ENCODE results near the gene NCAN.
A peak's percentile ranks its signal among the peaks of the same experiment; 100 is the strongest.

The NCAN gene

DNA sequence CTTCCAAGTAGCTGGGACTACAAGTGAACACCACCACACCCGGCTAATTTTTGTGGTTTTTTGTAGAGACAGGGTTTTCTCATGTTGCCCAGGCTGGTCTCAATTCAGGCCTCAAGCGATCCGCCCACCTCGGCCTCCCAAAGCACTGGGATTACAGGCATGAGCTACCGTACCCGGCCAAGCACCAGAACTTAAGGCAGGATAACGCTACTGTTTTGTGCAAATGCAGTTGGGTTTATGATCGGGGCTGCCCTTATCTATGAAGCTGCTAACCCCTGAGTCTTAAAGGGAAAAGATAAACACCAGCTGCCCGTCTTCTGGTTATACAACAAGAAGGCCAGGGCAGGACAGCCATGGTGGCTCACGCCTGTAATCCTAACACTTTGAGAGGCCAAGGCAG lies 73.9 kb downstream of the NCAN start:
- DNase-seq (ENCODE audit: low spot score) = no peak

DNA sequence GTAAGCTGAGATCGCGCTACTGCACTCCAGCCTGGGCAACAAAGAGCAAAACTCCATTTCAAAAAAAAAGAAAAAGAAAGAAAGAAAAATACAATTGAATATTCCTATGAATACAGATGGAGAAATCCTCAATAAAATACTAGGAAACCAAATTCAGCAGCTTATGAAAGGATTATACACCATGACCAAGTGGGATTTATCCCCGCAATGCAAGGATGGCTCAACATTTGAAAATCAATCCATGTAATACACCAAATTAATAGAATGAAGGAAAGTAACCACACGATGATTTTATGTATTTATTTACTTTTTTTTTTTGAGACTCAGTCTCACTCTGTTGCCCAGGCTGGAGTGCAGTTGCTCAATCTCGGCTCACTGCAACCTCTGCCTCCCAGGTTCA lies 80.8 kb downstream of the NCAN start:
- DNase-seq (ENCODE audit: low spot score) = no peak

DNA sequence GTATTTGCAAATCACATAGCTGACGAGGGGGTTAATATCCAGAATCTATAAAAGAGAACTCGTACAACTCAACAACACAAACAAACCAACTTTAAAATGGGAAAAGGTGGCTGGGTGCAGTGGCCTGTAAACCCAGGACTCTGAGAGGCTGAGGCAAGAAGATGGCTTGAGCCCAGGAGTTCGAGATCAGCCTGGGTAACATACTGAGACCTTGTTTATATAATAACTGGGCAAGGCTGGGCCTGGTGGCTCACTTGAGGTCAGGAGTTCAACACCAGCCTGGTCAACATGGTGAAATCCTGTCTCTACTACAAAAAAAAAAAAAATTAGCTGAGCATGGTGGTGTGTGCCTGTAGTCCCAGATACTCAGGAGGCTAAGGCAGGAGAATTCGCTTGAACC lies 83.2 kb downstream of the NCAN start:
- no peak for DNase-seq (ENCODE audit: low spot score)

DNA sequence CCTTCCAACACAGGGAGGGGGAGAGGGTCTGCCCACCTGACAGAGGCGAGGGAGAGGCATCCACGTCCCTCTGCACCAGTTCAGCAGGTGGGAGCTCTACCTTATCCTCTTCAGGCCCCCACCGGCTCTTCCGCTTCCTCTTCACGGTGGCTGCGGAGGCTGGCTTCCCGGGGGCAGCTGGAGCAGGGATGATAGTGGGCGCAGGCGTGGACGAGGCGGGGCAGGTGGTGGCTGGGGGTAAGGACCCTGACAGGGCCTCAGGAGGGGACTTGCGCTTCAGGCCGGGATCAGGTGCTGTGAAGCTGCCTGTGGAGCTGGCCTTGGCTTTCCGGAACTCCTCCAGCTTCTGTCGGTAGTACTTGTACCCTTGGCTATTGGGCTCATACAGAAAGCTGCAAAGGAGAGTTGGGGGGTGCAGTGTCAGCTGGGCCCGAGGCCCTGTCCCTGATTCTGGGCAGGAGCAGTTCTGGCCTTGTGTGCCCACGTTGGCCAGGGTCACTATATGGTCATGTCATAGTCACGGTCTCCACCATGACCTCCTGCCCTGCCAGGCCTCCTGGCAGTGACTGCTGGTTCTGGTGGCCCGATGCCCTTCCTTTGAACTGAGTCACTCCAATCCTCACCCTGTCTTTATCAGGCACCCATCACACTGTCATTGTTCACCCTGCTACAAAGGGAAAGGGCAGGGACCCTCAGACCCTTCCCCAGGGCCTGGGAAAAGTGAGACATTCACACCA lies 85.4 kb downstream of the NCAN start:
- peak; percentile 11 for DNase-seq (ENCODE audit: low spot score)

DNA sequence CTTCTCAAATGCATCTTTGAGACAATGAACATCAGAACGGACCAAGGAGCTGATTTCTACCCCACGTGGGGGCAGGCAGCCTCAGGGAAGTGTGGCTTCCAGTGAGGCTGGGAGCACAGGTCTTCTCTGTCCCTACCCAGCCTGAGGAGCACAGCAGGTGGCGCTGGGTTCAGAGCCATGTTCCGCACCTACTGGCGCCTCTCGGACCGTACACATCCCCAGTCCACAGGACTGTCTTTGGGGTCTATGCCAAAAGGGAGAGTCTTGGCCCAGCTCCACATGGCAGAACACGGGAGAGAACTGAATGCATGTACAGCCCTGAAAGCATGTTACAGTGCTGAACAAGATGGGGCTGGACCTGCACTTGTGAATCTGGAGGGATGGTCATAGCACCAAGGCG lies 86.0 kb downstream of the NCAN start:
- peak; percentile 31 for DNase-seq (ENCODE audit: low spot score)

DNA sequence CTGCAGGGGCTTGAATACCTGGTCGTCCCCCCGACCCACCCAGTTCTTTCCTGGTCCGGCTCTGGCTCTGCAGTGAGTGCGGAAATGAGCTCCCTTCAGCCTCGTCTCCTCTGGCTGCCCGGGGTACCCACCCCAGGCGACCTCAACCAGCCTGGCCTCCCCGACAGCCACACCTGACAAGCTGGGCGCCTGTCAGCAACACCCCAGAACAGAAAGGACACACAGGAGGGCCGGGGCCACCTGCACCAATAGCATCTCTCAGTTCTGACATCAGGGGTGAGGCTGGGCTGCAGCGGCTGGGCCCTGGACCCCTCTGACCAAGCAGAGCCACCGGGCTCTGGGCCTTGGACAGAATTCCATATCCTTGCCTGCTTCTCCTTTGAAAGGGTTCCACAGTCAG lies 88.9 kb downstream of the NCAN start:
- no peak for DNase-seq (ENCODE audit: low spot score)
